LNCaP clone FGC (cell line): Measurements from ENCODE around the gene SERTAD1.

Experiments
- DNase-seq: peaks from one replicate; pipeline ENCODE4 v3.0.0-alpha.2; 2011; ENCODE audit warnings: low read depth
- H3K4me3 ChIP-seq: 2 replicates; pipeline ENCODE4 v1.5.1; 2011; ENCODE audit warnings: mild to moderate bottlenecking, low read depth, low read length, control low read depth
- TF ChIP-seq, protein P1 (sequence below): IDR thresholded peaks from 2 replicates; pipeline ENCODE4 v1.5.1; 2012; ENCODE audit warnings: mild to moderate bottlenecking; ENCODE audit not compliant: control insufficient read depth, insufficient read depth; ENCODE audit errors: extremely low read depth

The SERTAD1 gene

DNA sequence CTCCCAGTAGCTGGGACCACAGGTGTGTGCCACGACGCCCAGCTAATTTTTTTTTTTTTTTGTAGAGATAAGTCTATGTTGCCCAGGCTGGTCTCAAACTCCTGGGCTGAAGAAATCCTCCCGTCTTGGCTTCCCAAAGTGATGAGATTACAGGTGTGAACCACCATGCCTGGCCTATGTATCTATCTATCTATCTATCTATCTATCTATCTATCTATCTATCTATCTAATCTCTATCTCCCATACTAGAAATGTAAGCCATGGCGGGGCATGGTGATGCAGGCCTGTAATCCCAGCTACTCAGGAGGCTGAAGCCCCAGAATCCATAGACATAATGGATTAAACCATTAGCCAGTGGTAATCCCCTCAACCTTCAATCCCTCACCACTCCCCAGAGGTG, 24.9 kb upstream of the SERTAD1 start:
- no peak overlapping the region for H3K4me3 ChIP-seq
- DNase-seq: no peak

DNA sequence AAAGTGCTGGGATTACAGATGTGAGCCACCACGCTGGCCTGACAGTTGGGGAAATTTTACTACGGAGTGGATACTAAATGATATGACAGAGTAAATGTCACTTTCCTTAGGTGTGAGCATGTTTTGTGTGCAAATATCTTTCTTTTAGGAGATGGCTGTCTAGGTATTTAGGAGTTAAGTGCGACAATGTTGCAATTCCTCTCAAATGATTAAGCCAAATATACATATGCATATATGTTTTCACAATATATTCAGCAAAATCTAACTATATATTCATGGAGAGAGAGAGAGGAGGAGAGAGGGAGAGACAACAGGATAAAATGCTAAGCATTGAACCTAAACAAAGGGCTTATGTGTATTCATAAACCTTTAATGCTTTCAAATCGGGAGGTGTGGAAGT, 23.7 kb upstream of the SERTAD1 start:
- TF ChIP-seq, protein P1, sequence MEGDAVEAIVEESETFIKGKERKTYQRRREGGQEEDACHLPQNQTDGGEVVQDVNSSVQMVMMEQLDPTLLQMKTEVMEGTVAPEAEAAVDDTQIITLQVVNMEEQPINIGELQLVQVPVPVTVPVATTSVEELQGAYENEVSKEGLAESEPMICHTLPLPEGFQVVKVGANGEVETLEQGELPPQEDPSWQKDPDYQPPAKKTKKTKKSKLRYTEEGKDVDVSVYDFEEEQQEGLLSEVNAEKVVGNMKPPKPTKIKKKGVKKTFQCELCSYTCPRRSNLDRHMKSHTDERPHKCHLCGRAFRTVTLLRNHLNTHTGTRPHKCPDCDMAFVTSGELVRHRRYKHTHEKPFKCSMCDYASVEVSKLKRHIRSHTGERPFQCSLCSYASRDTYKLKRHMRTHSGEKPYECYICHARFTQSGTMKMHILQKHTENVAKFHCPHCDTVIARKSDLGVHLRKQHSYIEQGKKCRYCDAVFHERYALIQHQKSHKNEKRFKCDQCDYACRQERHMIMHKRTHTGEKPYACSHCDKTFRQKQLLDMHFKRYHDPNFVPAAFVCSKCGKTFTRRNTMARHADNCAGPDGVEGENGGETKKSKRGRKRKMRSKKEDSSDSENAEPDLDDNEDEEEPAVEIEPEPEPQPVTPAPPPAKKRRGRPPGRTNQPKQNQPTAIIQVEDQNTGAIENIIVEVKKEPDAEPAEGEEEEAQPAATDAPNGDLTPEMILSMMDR: no peak
- no peak for DNase-seq
- H3K4me3 ChIP-seq: no peak overlapping the region

More for the DNA sequence above, 24.9 kb upstream of the SERTAD1 start:
- TF ChIP-seq, protein P1: no peak

DNA sequence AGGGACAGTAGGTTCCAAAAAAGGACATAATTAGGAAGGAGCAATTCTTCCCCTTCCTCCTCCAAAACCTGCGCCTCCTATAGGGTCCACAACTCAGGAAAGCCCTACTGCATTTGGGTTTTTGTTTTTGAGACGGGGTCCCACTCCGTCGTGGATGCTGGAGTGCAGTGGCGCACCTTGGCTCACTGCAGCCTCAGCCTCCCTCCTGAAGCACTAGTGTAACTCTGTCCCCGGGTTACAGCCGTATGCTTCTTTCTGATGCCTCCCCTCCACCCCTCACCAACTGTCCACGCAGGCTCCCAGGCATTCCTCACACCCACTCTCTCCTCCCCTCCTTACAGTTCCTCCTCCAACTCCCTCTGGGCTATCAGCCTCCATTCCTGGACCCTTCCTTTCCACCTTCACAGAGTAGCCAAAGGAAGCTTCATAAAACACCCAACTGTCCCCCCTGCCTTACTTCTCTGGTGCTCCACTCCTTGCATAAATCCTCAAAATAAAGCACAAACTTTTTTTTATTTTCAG, 20.5 kb upstream of the SERTAD1 start:
- DNase-seq: no peak
- TF ChIP-seq, protein P1: no peak
- H3K4me3 ChIP-seq: no peak overlapping the region

DNA sequence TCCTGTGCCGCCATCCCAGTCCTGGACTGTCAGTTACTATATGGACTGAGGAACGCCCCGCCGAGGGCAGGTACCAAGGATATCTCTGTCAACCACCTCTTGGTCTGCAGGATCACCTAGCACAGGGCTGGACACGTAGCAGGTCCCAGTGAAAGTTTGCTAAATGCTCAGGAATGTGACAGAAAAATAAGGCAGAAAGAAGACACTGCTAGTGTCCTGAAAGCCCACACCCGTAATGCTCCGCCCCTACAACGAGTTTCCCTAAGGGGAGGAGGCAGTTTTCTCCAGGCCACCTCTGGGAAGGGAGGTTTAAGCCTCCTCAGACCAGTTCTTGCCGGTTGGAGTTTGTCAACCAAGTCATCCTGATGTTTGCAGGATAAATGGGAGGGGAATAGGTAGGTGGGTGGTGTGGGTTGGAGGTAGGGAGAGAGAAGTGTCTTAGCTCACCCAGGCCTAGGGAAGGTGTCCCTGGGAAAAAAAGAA, 20.0 kb upstream of the SERTAD1 start:
- H3K4me3 ChIP-seq: no peak overlapping the region
- TF ChIP-seq, protein P1: no peak
- peak; percentile 43 for DNase-seq

DNA sequence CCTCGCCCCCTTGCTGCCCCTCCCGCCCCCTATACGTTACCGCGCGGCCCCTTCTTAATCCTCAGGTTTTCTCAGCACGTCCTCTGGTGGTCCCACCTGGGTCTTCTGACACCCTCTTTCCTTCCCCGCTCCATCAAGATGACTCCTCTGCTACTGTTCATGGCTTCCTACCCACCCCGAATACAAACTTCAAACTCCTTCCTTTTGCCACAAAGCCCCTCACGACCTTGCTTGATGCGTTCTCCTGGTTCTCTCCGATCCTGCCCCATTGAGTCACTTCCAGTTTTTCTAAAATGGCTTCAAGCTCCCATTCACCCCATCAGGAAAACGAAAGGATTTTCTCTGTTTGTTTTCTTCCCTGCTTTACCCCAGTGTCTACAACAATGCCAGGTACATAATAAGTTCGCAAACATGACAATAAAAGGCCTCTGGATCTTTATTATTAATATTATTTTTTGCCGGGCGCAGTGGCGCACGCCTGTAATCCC, 19.1 kb upstream of the SERTAD1 start:
- peak overlapping the region; percentile 95 for H3K4me3 ChIP-seq
- DNase-seq: no peak
- TF ChIP-seq, protein P1: no peak

DNA sequence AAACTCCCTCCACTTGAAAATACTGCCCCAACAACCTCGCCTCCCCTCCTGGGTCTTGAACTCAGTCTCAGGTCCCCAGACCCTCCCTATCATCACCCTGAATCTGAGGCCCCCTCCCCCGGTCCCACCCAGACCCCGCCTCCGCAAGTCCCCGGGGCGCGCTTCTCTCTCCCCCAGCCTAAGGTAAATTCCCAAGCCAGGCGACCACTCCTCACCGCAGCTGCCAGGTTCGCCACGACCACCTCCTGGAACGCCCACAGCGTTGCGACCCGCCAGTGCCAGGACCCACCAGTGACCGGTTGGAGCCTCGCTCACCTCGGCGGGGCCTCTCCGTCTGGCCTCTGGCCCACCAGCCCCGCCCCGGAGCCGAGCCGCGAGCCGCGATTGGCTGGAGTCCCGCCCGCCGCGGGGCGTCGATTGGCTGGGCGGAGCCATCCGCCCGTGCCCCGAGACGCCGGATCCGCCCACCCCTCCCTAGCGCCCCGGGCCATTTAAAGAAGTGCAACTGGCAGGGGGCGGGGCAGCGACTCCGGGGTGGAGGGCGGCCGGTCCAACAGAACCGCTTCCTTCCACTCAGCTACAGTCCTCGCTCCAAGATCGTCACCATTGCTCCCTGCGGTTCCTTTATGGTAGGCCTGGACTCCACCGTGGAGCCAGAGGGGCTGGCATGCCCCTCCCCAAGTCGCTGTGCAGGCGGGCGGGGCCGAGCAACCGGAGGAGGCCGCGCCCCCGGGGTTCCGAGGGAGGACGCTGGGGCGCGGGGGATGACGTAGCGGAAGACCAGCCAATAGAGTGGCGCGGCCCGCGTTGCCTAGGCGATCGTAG, 18.4 kb upstream of the SERTAD1 start, which contains the start of gene SERTAD3:
Gene SERTAD3, minus strand, starts transcription at position 336 of the 825 bp plus-strand sequence. CDS start 2,255 bp downstream, outside the sequence.
- peak within 1 kb of the TSS; percentile 95 for H3K4me3 ChIP-seq
- DNase-seq: peak; percentile 66
- TF ChIP-seq, protein P1: no peak
